NOMO-1 treated with dmso at 0.1 percent for 144 hours (cell line): Measurements from ENCODE around the gene FITM1.
A peak's percentile ranks its signal among the peaks of the same experiment; 100 is the strongest.

Source experiments
- DNase-seq: peaks from one replicate; lab custom pipeline; 2025; ENCODE audit not compliant: unreplicated experiment; lab: John Stamatoyannopoulos, UW

Gene FITM1

GRCh38 chr14:24159777-24160498 is 29.5 kb downstream of the FITM1 start:
- no peak for DNase-seq

GRCh38 chr14:24160499-24160849 is 30.0 kb downstream of the FITM1 start:
- no peak for DNase-seq

- peak; percentile 96 for DNase-seq
These were observed 30.7 kb downstream of the FITM1 start, which contains the start of gene IRF9 for GRCh38 chr14:24160850-24161804. Gene IRF9, plus strand, starts transcription at chr14:24161265. Its CDS starts 880 bp downstream, at chr14:24162145.

GRCh38 chr14:24162093-24162492 is 31.6 kb downstream of the FITM1 start:
- no peak for DNase-seq

GRCh38 chr14:24164518-24164991 is 34.1 kb downstream of the FITM1 start:
- no peak for DNase-seq

GRCh38 chr14:24165785-24166184 is 35.3 kb downstream of the FITM1 start:
- no peak for DNase-seq

GRCh38 chr14:24167469-24168114 is 37.1 kb downstream of the FITM1 start:
- no peak for DNase-seq

GRCh38 chr14:24171422-24172260 is 41.2 kb downstream of the FITM1 start, which contains the start of gene REC8:
Gene REC8, plus strand, starts transcription at chr14:24172080. Its CDS starts 473 bp downstream, at chr14:24172553.
- DNase-seq: no peak

- DNase-seq: no peak
These were observed 41.9 kb downstream of the FITM1 start for GRCh38 chr14:24172261-24172860.

GRCh38 chr14:24172871-24173281 is 42.4 kb downstream of the FITM1 start:
- no peak for DNase-seq

GRCh38 chr14:24176599-24176998 is 46.1 kb downstream of the FITM1 start:
- DNase-seq: no peak

GRCh38 chr14:24177041-24177825 is 46.8 kb downstream of the FITM1 start:
- DNase-seq: no peak

GRCh38 chr14:24177891-24178290 is 47.4 kb downstream of the FITM1 start:
- no peak for DNase-seq

- no peak for DNase-seq
These were observed 48.1 kb downstream of the FITM1 start for GRCh38 chr14:24178399-24179178.

- no peak for DNase-seq
These were observed 49.0 kb downstream of the FITM1 start for GRCh38 chr14:24179294-24179960.

GRCh38 chr14:24179961-24180796 is 49.7 kb downstream of the FITM1 start:
- no peak for DNase-seq
